ENCODE data around the gene ABCF1.

Gene ABCF1

DNA sequence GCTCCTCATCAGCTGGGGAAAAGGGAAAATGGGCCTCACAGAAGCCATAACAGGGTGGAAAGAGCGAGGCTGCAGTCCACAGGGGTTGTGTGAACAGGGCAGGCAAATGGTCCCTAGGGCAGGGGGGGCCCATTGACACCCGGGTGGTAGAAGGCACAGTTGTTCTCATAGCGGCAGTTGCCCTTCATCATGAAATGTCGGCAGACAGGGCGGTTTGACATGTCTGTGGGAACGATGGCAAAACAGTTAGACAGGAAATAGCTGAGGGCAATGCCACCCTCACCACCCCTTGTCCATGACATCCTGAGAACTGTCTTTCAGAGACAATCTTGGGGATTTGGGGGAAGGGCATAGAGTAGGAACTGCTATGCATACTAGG lies 30.2 kb downstream of the ABCF1 start:
- Histone ChIP-seq H3K27ac (ENCODE audit: low read length) (no peak overlapping the region), H3K9me2 (replicated peaks; ENCODE audit: insufficient read depth, low read length) (no peaks in the 10 kb centered on the region), H3K4me3 (ENCODE audit: low read length) (no peak overlapping the region), H2AFZ (ENCODE audit: low read length) (no peak overlapping the region), H3K4me1 (ENCODE audit: low read length) (no peaks in the 10 kb centered on the region), H4K20me1 (ENCODE audit: insufficient read depth, low read length) (peaks cover 14% of the 10 kb centered on the region; the same call in 1 of the 2 replicates), H3K9me3 (replicated peaks; ENCODE audit: insufficient read depth, low read length) (no peaks in the 10 kb centered on the region), H3K27me3 (replicated peaks; ENCODE audit: insufficient read depth, low read length) (no peaks in the 10 kb centered on the region), H3K36me3 (replicated peaks; ENCODE audit: insufficient read depth, low read length) (peaks cover 38% of the 10 kb centered on the region), H3K9ac (ENCODE audit: low read length) (no peak overlapping the region), H3K79me2 (ENCODE audit: low read length) (peaks cover 18% of the 10 kb centered on the region), H3K4me2 (ENCODE audit: low read depth, low read length) (no peak overlapping the region), H3F3A (ENCODE audit: insufficient read depth, low read length) (peaks cover 73% of the 10 kb centered on the region)
- TF ChIP-seq, protein P1, sequence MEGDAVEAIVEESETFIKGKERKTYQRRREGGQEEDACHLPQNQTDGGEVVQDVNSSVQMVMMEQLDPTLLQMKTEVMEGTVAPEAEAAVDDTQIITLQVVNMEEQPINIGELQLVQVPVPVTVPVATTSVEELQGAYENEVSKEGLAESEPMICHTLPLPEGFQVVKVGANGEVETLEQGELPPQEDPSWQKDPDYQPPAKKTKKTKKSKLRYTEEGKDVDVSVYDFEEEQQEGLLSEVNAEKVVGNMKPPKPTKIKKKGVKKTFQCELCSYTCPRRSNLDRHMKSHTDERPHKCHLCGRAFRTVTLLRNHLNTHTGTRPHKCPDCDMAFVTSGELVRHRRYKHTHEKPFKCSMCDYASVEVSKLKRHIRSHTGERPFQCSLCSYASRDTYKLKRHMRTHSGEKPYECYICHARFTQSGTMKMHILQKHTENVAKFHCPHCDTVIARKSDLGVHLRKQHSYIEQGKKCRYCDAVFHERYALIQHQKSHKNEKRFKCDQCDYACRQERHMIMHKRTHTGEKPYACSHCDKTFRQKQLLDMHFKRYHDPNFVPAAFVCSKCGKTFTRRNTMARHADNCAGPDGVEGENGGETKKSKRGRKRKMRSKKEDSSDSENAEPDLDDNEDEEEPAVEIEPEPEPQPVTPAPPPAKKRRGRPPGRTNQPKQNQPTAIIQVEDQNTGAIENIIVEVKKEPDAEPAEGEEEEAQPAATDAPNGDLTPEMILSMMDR (IDR thresholded peaks at IDR 0.05; ENCODE audit: low read length), result no peak
- no peak for TF ChIP-seq EZH2 (optimal IDR thresholded peaks at IDR 0.05; ENCODE audit: low read depth, low read length)
- no peak for TF ChIP-seq EZH2phosphoT487 (IDR thresholded peaks at IDR 0.05; ENCODE audit: low read length)
- no peak for DNase-seq

DNA sequence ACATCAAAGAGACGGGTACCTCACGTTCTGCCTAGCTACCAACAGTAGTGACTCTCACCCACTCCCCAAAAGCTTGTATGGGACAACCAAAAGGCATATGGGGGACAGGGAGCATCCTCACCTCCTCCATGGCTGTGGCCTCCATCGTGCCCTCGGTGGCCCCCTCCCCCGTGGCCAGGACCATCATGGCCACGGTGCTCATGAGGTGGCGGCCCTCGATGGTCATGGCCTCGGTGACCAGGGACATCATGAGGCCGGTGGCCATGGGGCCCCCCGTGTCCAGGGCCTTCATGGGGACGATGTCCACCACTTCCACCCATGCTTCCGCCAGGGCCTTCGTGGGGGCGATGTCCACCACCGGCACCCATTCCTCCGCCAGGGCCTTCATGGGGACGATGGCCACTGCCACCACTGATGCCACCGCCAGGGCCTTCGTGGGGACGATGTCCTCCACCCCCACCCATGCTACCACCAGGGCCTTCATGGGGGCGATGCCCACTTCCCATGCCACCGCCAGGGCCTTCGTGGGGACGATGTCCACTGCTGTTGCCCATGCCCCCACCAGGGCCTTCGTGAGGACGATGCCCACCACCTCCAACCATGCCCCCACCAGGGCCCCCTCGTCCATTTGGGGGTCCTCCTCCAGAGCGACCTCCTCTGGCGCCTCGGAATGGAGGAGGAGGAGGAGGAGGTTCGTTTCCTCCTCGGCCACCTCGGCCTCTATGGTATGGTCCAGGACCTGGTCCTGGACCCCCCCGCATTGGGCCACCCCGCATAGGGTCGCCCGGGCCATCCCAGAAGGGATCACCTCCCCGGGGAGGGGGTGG lies 30.8 kb downstream of the ABCF1 start:
- TF ChIP-seq EZH2 (optimal IDR thresholded peaks at IDR 0.05; ENCODE audit: low read depth, low read length), result no peak
- H2AFZ ChIP-seq (ENCODE audit: low read length), result no peak overlapping the region
- H3K4me3 ChIP-seq (ENCODE audit: low read length), result no peak overlapping the region
- H3K9me3 ChIP-seq (replicated peaks; ENCODE audit: insufficient read depth, low read length), result no peaks in the 10 kb centered on the region
- H3K79me2 ChIP-seq (ENCODE audit: low read length), result peaks cover 24% of the 10 kb centered on the region
- DNase-seq, result no peak
- H3K4me1 ChIP-seq (ENCODE audit: low read length), result no peaks in the 10 kb centered on the region
- H3F3A ChIP-seq (ENCODE audit: insufficient read depth, low read length), result peaks cover 74% of the 10 kb centered on the region
- H3K27ac ChIP-seq (ENCODE audit: low read length), result no peak overlapping the region
- no peaks in the 10 kb centered on the region for H3K9me2 ChIP-seq (replicated peaks; ENCODE audit: insufficient read depth, low read length)
- H3K36me3 ChIP-seq (replicated peaks; ENCODE audit: insufficient read depth, low read length), result peaks cover 44% of the 10 kb centered on the region
- peaks cover 12% of the 10 kb centered on the region; the same call in 1 of the 2 replicates for H4K20me1 ChIP-seq (ENCODE audit: insufficient read depth, low read length)
- H3K9ac ChIP-seq (ENCODE audit: low read length), result no peak overlapping the region
- H3K27me3 ChIP-seq (replicated peaks; ENCODE audit: insufficient read depth, low read length), result no peaks in the 10 kb centered on the region
- no peak overlapping the region for H3K4me2 ChIP-seq (ENCODE audit: low read depth, low read length)

DNA sequence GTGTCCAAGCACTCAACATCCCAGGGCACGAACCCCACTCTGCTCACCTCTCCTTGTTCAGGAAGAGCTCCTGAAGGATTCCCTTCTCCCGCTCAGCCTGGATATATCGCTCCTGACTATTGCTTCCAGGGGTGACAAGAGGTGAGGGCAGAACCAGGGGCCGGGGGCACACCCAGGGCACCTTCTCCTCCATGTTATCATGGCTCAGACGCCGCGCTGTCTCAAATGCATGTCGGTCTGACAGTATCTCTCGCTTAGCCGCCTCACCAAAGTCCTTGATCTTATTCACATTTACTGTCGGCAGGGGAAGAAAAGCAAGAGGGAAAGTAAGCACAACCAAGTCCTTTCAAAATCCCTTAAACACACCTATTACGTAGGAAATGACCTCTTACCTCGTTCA lies 32.7 kb downstream of the ABCF1 start:
- H2AFZ ChIP-seq (ENCODE audit: low read length), result no peak overlapping the region
- no peak overlapping the region for H3K4me3 ChIP-seq (ENCODE audit: low read length)
- no peak overlapping the region for H3K9ac ChIP-seq (ENCODE audit: low read length)
- H3K79me2 ChIP-seq (ENCODE audit: low read length), result peaks cover 38% of the 10 kb centered on the region
- H3K27me3 ChIP-seq (replicated peaks; ENCODE audit: insufficient read depth, low read length), result no peaks in the 10 kb centered on the region
- H3K4me1 ChIP-seq (ENCODE audit: low read length), result no peaks in the 10 kb centered on the region
- H3K9me3 ChIP-seq (replicated peaks; ENCODE audit: insufficient read depth, low read length), result no peaks in the 10 kb centered on the region
- H3K4me2 ChIP-seq (ENCODE audit: low read depth, low read length), result no peak overlapping the region
- H3K36me3 ChIP-seq (replicated peaks; ENCODE audit: insufficient read depth, low read length), result peaks cover 47% of the 10 kb centered on the region
- H3F3A ChIP-seq (ENCODE audit: insufficient read depth, low read length), result peaks cover 57% of the 10 kb centered on the region
- H3K9me2 ChIP-seq (replicated peaks; ENCODE audit: insufficient read depth, low read length), result no peaks in the 10 kb centered on the region
- no peak overlapping the region for H3K27ac ChIP-seq (ENCODE audit: low read length)
- no peak for DNase-seq
- TF ChIP-seq EZH2phosphoT487 (IDR thresholded peaks at IDR 0.05; ENCODE audit: low read length) (no peak), EZH2 (optimal IDR thresholded peaks at IDR 0.05; ENCODE audit: low read depth, low read length) (no peak)
- TF ChIP-seq, protein P1 (IDR thresholded peaks at IDR 0.05; ENCODE audit: low read length), result no peak
- H4K20me1 ChIP-seq (ENCODE audit: insufficient read depth, low read length), result peaks cover 12% of the 10 kb centered on the region; the same call in 1 of the 2 replicates

DNA sequence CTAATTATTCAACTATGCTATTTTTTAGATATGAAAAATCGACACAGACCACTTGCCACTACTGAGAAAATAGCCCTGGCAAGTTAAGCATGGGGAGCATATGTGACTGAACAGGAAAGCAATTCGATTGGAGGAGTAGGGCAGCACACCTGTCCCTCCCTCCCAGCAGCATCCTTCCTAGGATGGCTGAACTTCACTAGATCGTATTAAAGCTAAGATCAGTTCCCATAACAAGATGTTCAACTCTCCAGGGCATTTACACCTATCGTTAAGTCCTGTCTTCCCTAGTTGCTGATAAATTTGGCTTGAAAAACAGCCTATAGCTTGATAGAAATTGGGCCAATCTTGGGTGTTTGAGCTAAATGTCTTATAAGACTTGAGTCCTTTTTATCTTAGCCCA lies 38.8 kb downstream of the ABCF1 start:
- Histone ChIP-seq H3K36me3 (replicated peaks; ENCODE audit: insufficient read depth, low read length) (peaks cover 25% of the 10 kb centered on the region; the same call in 1 of the 2 replicates), H3K4me2 (ENCODE audit: low read depth, low read length) (no peak overlapping the region), H3K27ac (ENCODE audit: low read length) (no peak overlapping the region), H3K9me3 (replicated peaks; ENCODE audit: insufficient read depth, low read length) (no peaks in the 10 kb centered on the region), H3K9ac (ENCODE audit: low read length) (no peak overlapping the region), H3K9me2 (replicated peaks; ENCODE audit: insufficient read depth, low read length) (no peaks in the 10 kb centered on the region), H4K20me1 (ENCODE audit: insufficient read depth, low read length) (no peaks in the 10 kb centered on the region; the same call in 1 of the 2 replicates), H2AFZ (ENCODE audit: low read length) (no peak overlapping the region), H3F3A (ENCODE audit: insufficient read depth, low read length) (peaks cover 29% of the 10 kb centered on the region), H3K4me3 (ENCODE audit: low read length) (no peak overlapping the region), H3K79me2 (ENCODE audit: low read length) (peaks cover 88% of the 10 kb centered on the region), H3K27me3 (replicated peaks; ENCODE audit: insufficient read depth, low read length) (no peaks in the 10 kb centered on the region), H3K4me1 (ENCODE audit: low read length) (peaks cover 8% of the 10 kb centered on the region; the same call in 1 of the 2 replicates)
- no peak for TF ChIP-seq EZH2phosphoT487 (IDR thresholded peaks at IDR 0.05; ENCODE audit: low read length)
- TF ChIP-seq EZH2 (optimal IDR thresholded peaks at IDR 0.05; ENCODE audit: low read depth, low read length), result no peak
- TF ChIP-seq, protein P1 (IDR thresholded peaks at IDR 0.05; ENCODE audit: low read length), result no peak
- DNase-seq, result no peak

Measured in MM.1S (cell line).